HUDEP-2 (cell line): Measurements from ENCODE around the gene HMGB4.

Experiments
- DNase-seq, 76 experiments: peaks; one replicate each; lab custom pipeline; 2025; ENCODE audit not compliant: unreplicated experiment in 76 of 76; lab: John Stamatoyannopoulos, UW

The HMGB4 gene

DNA sequence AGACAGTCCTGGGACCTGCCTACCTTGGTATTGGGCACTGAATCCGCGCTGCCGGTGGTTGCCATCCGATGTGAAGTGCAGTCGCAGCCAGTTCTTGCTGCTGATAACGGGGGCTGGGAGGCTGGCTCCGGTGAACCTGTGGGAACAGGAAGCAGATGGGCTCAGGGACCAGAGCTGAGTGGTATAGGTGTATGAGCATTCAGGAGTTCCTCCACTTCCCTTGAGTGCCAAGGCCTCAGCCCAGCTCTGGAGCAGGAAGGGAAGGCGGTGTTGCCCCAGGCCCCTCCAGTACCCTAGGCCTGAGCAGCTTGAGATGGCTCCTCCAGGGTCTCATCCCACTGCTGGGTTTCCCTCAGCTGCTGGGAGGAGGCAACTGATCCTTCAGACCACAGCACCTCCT is 17.0 kb upstream of the HMGB4 start:
- no peak for DNase-seq

GRCh38 chr1:33848205-33848937 is 15.5 kb upstream of the HMGB4 start:
- no peak for DNase-seq

- DNase-seq = no peak
Measured at GRCh38 chr1:33849211-33849610, 14.7 kb upstream of the HMGB4 start.

- DNase-seq = no peak
Measured at GRCh38 chr1:33850481-33850880, 13.4 kb upstream of the HMGB4 start.

- no peak for DNase-seq
Measured at GRCh38 chr1:33852711-33853110, 11.2 kb upstream of the HMGB4 start.

DNA sequence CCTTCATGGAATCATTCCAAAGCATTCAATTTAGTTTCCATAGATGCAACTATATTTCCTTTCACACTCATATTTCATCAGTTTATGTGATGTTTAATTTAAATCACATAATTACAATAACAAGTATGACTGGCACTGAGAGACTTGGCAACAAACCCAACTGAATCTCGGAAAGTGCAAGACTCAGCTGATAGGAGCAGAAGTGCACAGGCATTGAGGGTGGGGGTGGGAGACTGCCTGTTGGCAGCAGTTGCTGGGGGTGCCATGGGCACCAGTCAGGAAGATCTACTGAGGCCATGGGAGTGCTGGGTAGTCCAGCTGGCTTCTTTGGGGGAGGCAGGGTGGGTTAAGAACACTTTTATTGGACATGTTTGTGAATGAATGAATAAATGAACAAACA is 10.4 kb upstream of the HMGB4 start:
- no peak for DNase-seq

DNA sequence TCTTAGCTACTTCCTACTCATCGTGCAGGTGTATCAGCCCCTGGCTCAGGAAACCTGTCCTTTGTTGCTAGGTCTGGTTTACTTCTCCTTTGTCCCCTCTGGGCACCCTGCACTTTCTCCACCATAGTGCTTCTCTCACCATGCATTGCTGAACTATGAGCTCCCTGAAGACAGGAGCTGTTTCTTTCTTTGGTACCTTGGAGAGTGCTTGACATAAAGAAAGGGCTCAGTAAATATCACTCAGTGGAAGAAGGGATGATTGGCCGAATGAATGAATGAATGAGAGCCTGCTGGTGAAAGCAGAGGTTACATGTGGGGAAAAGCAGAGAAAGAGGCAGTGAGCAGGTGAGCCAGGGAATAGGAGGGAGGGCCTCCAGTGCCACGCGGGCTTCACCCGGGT is 9.8 kb upstream of the HMGB4 start:
- DNase-seq = no peak

GRCh38 chr1:33860671-33861070 is 3.2 kb upstream of the HMGB4 start:
- no peak for DNase-seq

- no peak for DNase-seq
Measured at GRCh38 chr1:33864460-33865389, 846 bp downstream of the HMGB4 start.

- DNase-seq = no peak
Measured at GRCh38 chr1:33866281-33866680, 2.4 kb downstream of the HMGB4 start.

DNA sequence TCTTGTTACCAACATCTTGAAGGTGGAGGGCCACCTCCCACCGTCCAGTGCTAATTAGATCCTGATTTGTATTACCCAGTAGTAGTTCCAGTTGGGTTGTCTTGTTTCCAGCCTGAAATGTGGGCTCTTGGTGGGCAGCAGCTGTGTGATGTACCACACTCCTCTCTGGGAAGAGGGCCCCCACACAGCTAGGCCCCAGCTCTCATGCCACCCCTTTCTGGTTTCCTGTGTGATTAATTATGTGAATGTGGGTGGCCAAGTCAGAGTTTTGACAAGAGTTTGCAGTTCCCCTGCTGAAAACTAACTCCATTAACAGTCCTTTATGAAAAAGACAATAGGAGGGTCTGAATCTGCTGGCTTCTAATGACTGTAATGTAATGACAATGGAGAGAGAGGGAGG is 3.8 kb downstream of the HMGB4 start:
- no peak for DNase-seq

GRCh38 chr1:33872275-33872674 is 8.4 kb downstream of the HMGB4 start:
- no peak for DNase-seq

DNA sequence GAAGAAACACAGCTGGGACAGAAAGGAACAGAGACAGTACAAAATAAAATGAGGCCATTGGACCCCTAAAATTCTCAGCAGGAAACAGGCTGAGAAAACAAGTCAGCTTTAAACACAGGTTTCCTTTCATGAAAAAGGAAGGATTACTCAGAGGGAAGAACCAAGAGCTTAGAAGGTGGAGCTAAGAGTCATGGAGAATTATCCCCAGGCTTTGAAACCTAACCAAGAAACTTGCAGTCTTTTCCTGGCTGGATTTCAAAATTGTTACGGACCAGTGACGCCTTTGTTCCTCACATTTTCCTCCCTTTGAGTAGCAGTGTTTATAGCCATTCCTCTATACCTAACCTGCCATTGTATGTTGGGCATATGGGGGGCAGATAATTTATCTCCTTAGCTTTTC is 8.8 kb downstream of the HMGB4 start:
- DNase-seq = no peak

- no peak for DNase-seq
Measured at GRCh38 chr1:33874636-33875035, 10.8 kb downstream of the HMGB4 start.

GRCh38 chr1:33875862-33876261 is 12.0 kb downstream of the HMGB4 start:
- peak in 1 of 76 experiments; percentile 2 for DNase-seq

- no peak for DNase-seq
Measured at GRCh38 chr1:33876970-33877650, 13.2 kb downstream of the HMGB4 start.

GRCh38 chr1:33878392-33878791 is 14.5 kb downstream of the HMGB4 start:
- no peak for DNase-seq

DNA sequence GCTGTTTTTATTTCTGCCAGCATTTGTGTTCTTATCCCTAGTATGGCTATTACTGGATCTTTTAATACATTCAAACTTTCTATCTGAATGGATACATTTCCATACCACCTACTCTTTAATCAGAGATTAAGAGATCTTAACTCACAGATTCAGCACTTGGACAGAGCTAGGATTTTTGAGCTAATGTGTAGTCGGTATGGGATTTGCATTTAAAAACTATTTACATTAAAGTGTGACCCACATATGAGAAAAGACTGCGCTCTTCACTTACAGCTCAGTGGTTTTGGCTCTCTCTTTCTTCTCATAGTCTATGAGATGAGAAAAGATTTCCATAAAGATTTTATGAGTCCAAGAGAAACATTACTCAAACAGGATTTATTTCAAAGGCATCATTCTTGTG is 16.4 kb downstream of the HMGB4 start:
- DNase-seq = no peak

- no peak for DNase-seq
Measured at GRCh38 chr1:33886496-33886895, 22.6 kb downstream of the HMGB4 start.

- no peak for DNase-seq
Measured at GRCh38 chr1:33893147-33893830, 29.4 kb downstream of the HMGB4 start.

- no peak for DNase-seq
Measured at GRCh38 chr1:33895396-33895795, 31.5 kb downstream of the HMGB4 start.
